Skeletal muscle satellite cell (primary cell): ENCODE data around the gene POLR3A.

Source experiments
- H3K27me3 ChIP-seq: 2 replicates; pipeline ENCODE4 v1.7.0; 2013; ENCODE audit warnings: low read length; ENCODE audit not compliant: control insufficient read depth, insufficient read depth
- H3K36me3 ChIP-seq: 2 replicates; pipeline ENCODE4 v1.7.0; 2013; ENCODE audit warnings: mild to moderate bottlenecking, control low read depth, low read length; ENCODE audit not compliant: insufficient read depth
- H3K4me1 ChIP-seq: 2 replicates; pipeline ENCODE4 v1.7.0; 2013; ENCODE audit warnings: low read length; ENCODE audit not compliant: control insufficient read depth, insufficient read depth
- H3K4me2 ChIP-seq: 2 replicates; pipeline ENCODE4 v1.7.0; 2013; ENCODE audit warnings: mild to moderate bottlenecking, low read length
- H3K4me3 ChIP-seq: 2 replicates; pipeline ENCODE4 v1.7.0; 2013; ENCODE audit warnings: low read length
- H3K9ac ChIP-seq: 2 replicates; pipeline ENCODE4 v1.7.0; 2013; ENCODE audit warnings: mild to moderate bottlenecking, low read depth, low read length, moderate library complexity
- H3K9me3 ChIP-seq: replicated peaks from 2 replicates; pipeline ENCODE4 v1.7.0; 2013; ENCODE audit warnings: mild to moderate bottlenecking, control low read depth, low read length

The POLR3A gene

GRCh38 chr10:77987671-77988255, 41.6 kb downstream of the POLR3A start:
- Histone ChIP-seq H3K9me3 (no peaks in the 10 kb centered on the region), H3K4me3 (no peak overlapping the region), H3K4me2 (no peak overlapping the region), H3K27me3 (no peaks in the 10 kb centered on the region), H3K9ac (no peak overlapping the region), H3K36me3 (peaks cover 89% of the 10 kb centered on the region), H3K4me1 (peaks cover 14% of the 10 kb centered on the region)

- Histone ChIP-seq H3K9me3 (no peaks in the 10 kb centered on the region), H3K27me3 (no peaks in the 10 kb centered on the region), H3K4me3 (no peak overlapping the region), H3K4me1 (peaks cover 14% of the 10 kb centered on the region), H3K4me2 (no peak overlapping the region), H3K9ac (no peak overlapping the region), H3K36me3 (peaks cover 91% of the 10 kb centered on the region)
These were observed 44.3 kb downstream of the POLR3A start for GRCh38 chr10:77984986-77985385.

- H3K9me3 ChIP-seq: no peaks in the 10 kb centered on the region
- H3K36me3 ChIP-seq: peaks cover 91% of the 10 kb centered on the region
- H3K9ac ChIP-seq: no peak overlapping the region
- peaks cover 8% of the 10 kb centered on the region for H3K4me1 ChIP-seq
- H3K4me3 ChIP-seq: no peak overlapping the region
- H3K27me3 ChIP-seq: no peaks in the 10 kb centered on the region
- H3K4me2 ChIP-seq: no peak overlapping the region
These were observed 45.7 kb downstream of the POLR3A start for GRCh38 chr10:77983384-77984341.

GRCh38 chr10:77981281-77981680, 48.0 kb downstream of the POLR3A start:
- Histone ChIP-seq H3K9ac (no peak overlapping the region), H3K36me3 (peaks cover 93% of the 10 kb centered on the region), H3K27me3 (no peaks in the 10 kb centered on the region), H3K9me3 (no peaks in the 10 kb centered on the region), H3K4me1 (peaks cover 8% of the 10 kb centered on the region), H3K4me3 (no peak overlapping the region), H3K4me2 (no peak overlapping the region)

- Histone ChIP-seq H3K27me3 (no peaks in the 10 kb centered on the region), H3K9ac (no peak overlapping the region), H3K9me3 (no peaks in the 10 kb centered on the region), H3K4me3 (no peak overlapping the region), H3K36me3 (peaks cover 86% of the 10 kb centered on the region), H3K4me1 (peaks cover 8% of the 10 kb centered on the region), H3K4me2 (no peak overlapping the region)
These were observed 50.1 kb downstream of the POLR3A start for GRCh38 chr10:77979221-77979620.

- Histone ChIP-seq H3K4me3 (no peak overlapping the region), H3K9me3 (no peaks in the 10 kb centered on the region), H3K9ac (no peak overlapping the region), H3K27me3 (no peaks in the 10 kb centered on the region), H3K36me3 (peaks cover 78% of the 10 kb centered on the region), H3K4me1 (no peaks in the 10 kb centered on the region), H3K4me2 (no peak overlapping the region)
These were observed 51.0 kb downstream of the POLR3A start for GRCh38 chr10:77978360-77978759.

GRCh38 chr10:77977934-77978333, 51.4 kb downstream of the POLR3A start:
- H3K4me2 ChIP-seq: no peak overlapping the region
- no peaks in the 10 kb centered on the region for H3K9me3 ChIP-seq
- H3K4me3 ChIP-seq: no peak overlapping the region
- H3K27me3 ChIP-seq: no peaks in the 10 kb centered on the region
- no peaks in the 10 kb centered on the region for H3K4me1 ChIP-seq
- H3K36me3 ChIP-seq: peaks cover 73% of the 10 kb centered on the region
- no peak overlapping the region for H3K9ac ChIP-seq

- Histone ChIP-seq H3K4me1 (no peaks in the 10 kb centered on the region), H3K27me3 (no peaks in the 10 kb centered on the region), H3K4me2 (no peak overlapping the region), H3K9me3 (no peaks in the 10 kb centered on the region), H3K36me3 (peaks cover 64% of the 10 kb centered on the region), H3K9ac (no peak overlapping the region), H3K4me3 (no peak overlapping the region)
These were observed 52.3 kb downstream of the POLR3A start for GRCh38 chr10:77977016-77977415.

GRCh38 chr10:77975086-77975666, 54.1 kb downstream of the POLR3A start:
- Histone ChIP-seq H3K4me1 (peaks cover 13% of the 10 kb centered on the region), H3K36me3 (peaks cover 49% of the 10 kb centered on the region), H3K4me2 (no peak overlapping the region)

GRCh38 chr10:77974396-77975074, 54.8 kb downstream of the POLR3A start:
- peaks cover 13% of the 10 kb centered on the region for H3K4me1 ChIP-seq
- H3K9ac ChIP-seq: no peak overlapping the region
- H3K4me2 ChIP-seq: no peak overlapping the region
- no peaks in the 10 kb centered on the region for H3K9me3 ChIP-seq
- H3K27me3 ChIP-seq: no peaks in the 10 kb centered on the region
- H3K36me3 ChIP-seq: peaks cover 42% of the 10 kb centered on the region
- no peak overlapping the region for H3K4me3 ChIP-seq

More at GRCh38 chr10:77975086-77975666, 54.1 kb downstream of the POLR3A start:
- Histone ChIP-seq H3K9ac (no peak overlapping the region), H3K9me3 (no peaks in the 10 kb centered on the region), H3K27me3 (no peaks in the 10 kb centered on the region), H3K4me3 (no peak overlapping the region)

GRCh38 chr10:77973276-77973675, 56.0 kb downstream of the POLR3A start:
- Histone ChIP-seq H3K36me3 (peaks cover 32% of the 10 kb centered on the region), H3K9ac (no peak overlapping the region), H3K4me2 (no peak overlapping the region), H3K9me3 (no peaks in the 10 kb centered on the region), H3K4me1 (peaks cover 13% of the 10 kb centered on the region), H3K27me3 (no peaks in the 10 kb centered on the region), H3K4me3 (no peak overlapping the region)
